ENCODE measurements around the gene OR8J3. TPM values are rescaled to one million over a fixed set of nuclear protein-coding genes. Genes with fewer than 3 reads are reported as not detected.

Gene OR8J3
- total and polyA plus RNA-seq, 10 of the 15 experiments (the other 5 are each of a cell fraction or from before 2014, with no cell fraction given), result not detected

GRCh38 chr11:56163804-56164203 lies 23.8 kb upstream of the OR8J3 start (continued):
- no peak for TF ChIP-seq STAT1 (conservative IDR thresholded peaks at IDR 0.05)
- no peak for TF ChIP-seq EZH2 (IDR thresholded peaks at IDR 0.05; ENCODE audit: borderline replicate concordance, control insufficient read depth, low read depth, low read length)
- no peak for TF ChIP-seq FOS (IDR thresholded peaks at IDR 0.05; ENCODE audit: borderline replicate concordance, extremely low read depth, insufficient read length)
- no peak for TF ChIP-seq HDAC6 (IDR thresholded peaks at IDR 0.05; ENCODE audit: unreplicated experiment)
- TF ChIP-seq ZNF24 (IDR thresholded peaks at IDR 0.05), result no peak
- no peak for TF ChIP-seq NFIC (IDR thresholded peaks at IDR 0.05; ENCODE audit: low read depth, low read length)
- no peak for TF ChIP-seq SP1 (IDR thresholded peaks at IDR 0.05; ENCODE audit: low read depth, low read length)

GRCh38 chr11:56160217-56160616 lies 20.2 kb upstream of the OR8J3 start, which contains the start of gene OR8K5:
Gene OR8K5 (minus strand): TSS chr11:56160317. CDS start chr11:56160317, 0 bp downstream.
- Histone ChIP-seq H3K9ac (ENCODE audit: control insufficient read depth, insufficient read depth, low read length) (no peak within 1 kb of the TSS), H3K4me1 (ENCODE audit: control insufficient read depth, insufficient read depth, low read length) (no peaks in the 10 kb centered on the region), H3K4me3 (no peak within 1 kb of the TSS), H2AFZ (ENCODE audit: control insufficient read depth, low read depth, low read length) (no peak within 1 kb of the TSS), H3K4me2 (ENCODE audit: control insufficient read depth, insufficient read depth) (no peak within 1 kb of the TSS), H4K20me1 (ENCODE audit: control insufficient read depth, insufficient read depth) (no peaks in the 10 kb centered on the region), H3K79me2 (ENCODE audit: control insufficient read depth, insufficient read depth, low read length) (no peaks in the 10 kb centered on the region), H3K27ac (ENCODE audit: control insufficient read depth, insufficient read depth) (no peak within 1 kb of the TSS), H3K36me3 (ENCODE audit: control insufficient read depth in 2 of 2, insufficient read depth in 2 of 2, low read length in 1 of 2) (no peaks in the 10 kb centered on the region), H3K9me3 (replicated peaks; ENCODE audit: control insufficient read depth, insufficient read depth, low read length) (no peaks in the 10 kb centered on the region), H3K27me3 (replicated peaks in 1 of 2; ENCODE audit: control insufficient read depth in 2 of 2, insufficient read depth in 2 of 2, low read length in 1 of 2) (no peaks in the 10 kb centered on the region)
- 19% methylated on average over 3 of the region's 3 CpGs for WGBS (ENCODE audit: insufficient coverage, insufficient replicate concordance, low lambda C conversion rate, missing lambda C conversion rate)
- POLR2A ChIA-PET, result no interaction called here
- SMC1A ChIA-PET (ENCODE audit: uncharacterized antibody, unreplicated experiment), result no interaction called here
- no TSS peak for BruUV-seq (replicated peaks)
- DNase-seq (ENCODE audit: low read depth, low spot score), result no peak
- intact Hi-C loops (cut with micrococcal nuclease; ENCODE audit: unreplicated experiment) (no loop called here), in situ Hi-C loops (cut with MboI) (no loop called here)
- FAIRE-seq, result no peak
- RAD21 ChIA-PET (ENCODE audit: unreplicated experiment), result no interaction called here
- ATAC-seq, result no peak
- CTCF ChIA-PET, result no interaction called here
- no peak for TF ChIP-seq POU2F2 (IDR thresholded peaks at IDR 0.05; ENCODE audit: borderline replicate concordance, low read depth, low read length)
- TF ChIP-seq FOXM1 (IDR thresholded peaks at IDR 0.05; ENCODE audit: low read depth, low read length), result no peak
- no peak for TF ChIP-seq NKRF (conservative IDR thresholded peaks at IDR 0.05)
- TF ChIP-seq ZBTB4 (CRISPR knock-in tag; IDR thresholded peaks at IDR 0.05), result no peak
- TF ChIP-seq ELK1 (IDR thresholded peaks at IDR 0.05; ENCODE audit: low read depth, low read length), result no peak
- TF ChIP-seq RUNX3 (IDR thresholded peaks at IDR 0.05; ENCODE audit: low read length), result no peak
- TF ChIP-seq ESRRA (IDR thresholded peaks at IDR 0.05; ENCODE audit: low read length), result no peak
- no peak for TF ChIP-seq E4F1 (IDR thresholded peaks at IDR 0.05; ENCODE audit: borderline replicate concordance, partially characterized antibody)
- no peak for TF ChIP-seq RAD51 (IDR thresholded peaks at IDR 0.05)

All from GM12878 (cell line).